ENCODE results near the gene CYP2D6.
"Not testable (repeated sequence)": the region's sequence is repeated elsewhere in the genome, so short reads cannot be mapped to it uniquely, and the experiment has no call there.

Gene CYP2D6

DNA sequence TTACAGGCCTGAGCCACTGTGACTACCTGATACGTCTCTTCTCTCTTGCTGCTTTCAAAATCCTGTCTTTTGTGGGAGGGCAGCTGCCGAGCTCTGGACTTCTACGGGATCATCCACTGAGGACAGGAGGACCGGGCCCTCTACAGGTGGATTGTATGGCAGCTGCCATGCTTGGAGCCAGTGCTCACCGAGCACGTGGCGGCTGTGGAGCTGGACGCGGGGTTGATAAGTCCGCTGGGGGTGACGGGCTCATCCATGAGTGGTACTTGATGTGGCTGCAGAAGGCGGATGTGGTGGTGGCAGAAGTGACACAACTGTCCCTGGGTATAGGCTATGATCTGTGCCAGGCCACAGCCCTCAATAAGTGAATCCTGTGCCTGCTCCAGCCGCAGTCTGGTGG lies 1.8 kb upstream of the CYP2D6 start:
- DNase-seq = no peak

DNA sequence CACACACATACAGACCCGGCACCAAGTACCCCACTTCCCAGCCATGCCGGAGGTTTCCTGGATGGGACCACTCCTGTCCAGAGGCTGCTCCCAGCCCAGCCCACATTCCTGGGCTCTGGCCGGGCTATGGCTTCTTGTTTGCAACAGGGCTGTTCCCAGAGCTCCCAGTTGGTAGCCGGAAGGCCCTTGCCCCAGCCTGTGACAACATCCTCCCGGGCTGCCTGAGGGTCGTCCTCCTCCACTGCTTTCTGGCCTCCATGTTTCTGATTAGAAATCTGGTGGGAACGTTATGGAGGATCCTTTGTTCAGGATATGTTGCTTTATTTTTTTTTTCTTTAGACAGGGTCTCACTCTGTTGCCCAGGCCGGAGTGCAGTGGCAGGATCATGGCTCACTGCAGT lies 952 bp upstream of the CYP2D6 start:
- no peak for DNase-seq

DNA sequence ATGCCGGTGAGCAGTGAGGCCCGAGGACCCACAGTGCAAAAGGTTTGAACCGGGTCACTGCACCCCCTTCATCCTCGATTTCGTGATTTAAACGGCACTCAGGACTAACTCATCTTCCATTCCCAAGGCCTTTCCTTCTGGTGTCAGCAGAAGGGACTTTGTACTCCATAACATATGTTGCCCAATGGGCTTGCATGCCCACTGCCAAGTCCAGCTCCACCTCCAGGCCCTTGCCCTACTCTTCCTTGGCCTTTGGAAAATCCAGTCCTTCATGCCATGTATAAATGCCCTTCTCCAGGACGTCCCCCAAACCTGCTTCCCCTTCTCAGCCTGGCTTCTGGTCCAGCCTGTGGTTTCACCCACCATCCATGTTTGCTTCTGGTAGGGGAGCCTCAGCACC lies 428 bp downstream of the CYP2D6 start:
- not testable (repeated sequence) for DNase-seq

GRCh38 chr22:42128776-42129694 lies 1.6 kb downstream of the CYP2D6 start:
- DNase-seq = peak; percentile 29

GRCh38 chr22:42128007-42128406 lies 2.6 kb downstream of the CYP2D6 start:
- DNase-seq = not testable (repeated sequence)

GRCh38 chr22:42127606-42128005 lies 3.0 kb downstream of the CYP2D6 start:
- no peak for DNase-seq

DNA sequence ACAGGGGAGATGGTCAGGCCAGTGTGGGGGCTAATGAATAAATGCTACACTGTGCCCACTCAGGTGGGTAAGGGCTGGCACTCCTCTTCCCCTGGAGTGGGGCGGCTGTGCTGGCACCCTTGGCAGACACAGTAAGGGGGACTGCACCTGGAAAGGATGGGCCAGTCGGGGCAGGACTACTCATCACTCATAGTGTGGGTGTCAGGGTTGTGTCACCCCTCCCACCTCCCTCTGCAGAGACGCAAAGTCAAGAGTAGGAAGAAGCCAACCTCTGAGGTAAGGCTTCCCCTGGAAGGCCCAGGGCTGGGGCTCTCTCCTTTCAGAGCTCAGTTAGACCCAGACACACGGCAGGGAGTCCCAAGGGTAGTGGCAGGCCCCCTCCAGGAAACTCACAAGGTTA lies 7.1 kb downstream of the CYP2D6 start:
- not testable (repeated sequence) for DNase-seq

GRCh38 chr22:42120231-42121021 lies 10.2 kb downstream of the CYP2D6 start:
- DNase-seq = not testable (repeated sequence)

DNA sequence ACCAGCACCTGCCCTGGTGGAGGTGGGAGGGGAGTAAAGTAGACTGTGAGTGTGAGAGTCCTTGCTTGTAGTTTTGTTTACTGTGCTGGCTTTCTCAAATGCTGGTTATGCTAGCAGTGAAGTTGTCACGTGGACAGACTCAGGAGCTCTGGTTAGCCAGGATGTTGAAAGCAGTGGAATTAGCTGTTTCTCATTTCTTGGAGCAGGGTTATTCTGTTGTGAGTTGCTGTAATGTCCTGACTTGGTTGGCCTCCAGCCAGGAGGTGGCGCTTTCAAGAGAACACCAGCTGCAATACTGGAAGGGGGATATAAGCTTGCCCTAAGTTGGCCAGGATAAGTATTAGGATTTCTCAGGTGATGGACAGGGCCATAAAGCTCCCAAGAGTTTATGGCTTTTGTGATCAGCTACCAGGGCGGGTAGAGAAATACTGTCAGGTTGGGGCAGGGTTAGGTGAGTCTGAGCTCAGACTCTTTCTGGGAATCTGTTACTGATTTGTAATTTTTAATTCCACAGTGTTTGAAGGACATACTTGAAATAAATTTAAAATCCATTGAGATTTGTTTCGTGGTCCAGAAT lies 13.7 kb downstream of the CYP2D6 start:
- DNase-seq = peak; percentile 26

DNA sequence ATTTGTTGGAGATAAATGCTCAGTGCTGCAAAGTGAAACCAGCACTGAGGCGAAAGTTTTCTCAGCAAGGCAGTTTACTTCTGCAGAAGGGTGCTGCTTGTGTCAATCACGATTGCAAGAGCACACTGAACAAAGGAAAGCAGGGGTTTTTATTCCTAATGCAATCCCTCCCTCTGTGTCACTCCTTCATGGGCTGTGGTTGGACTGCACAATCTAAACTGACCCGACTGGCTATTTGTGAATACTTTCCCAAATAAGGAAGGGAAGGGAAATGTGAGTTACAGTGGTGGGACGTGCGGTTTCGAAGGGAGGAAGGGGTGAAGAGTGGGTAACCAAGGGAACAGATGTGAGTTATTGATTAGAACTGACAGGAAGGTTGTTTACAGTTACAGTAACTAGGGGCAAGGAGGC lies 15.2 kb downstream of the CYP2D6 start:
- DNase-seq = not testable (repeated sequence)

- peak; percentile 46 for DNase-seq
Observed at GRCh38 chr22:42114721-42115120, 15.9 kb downstream of the CYP2D6 start.

GRCh38 chr22:42112793-42113192 lies 17.8 kb downstream of the CYP2D6 start:
- peak; percentile 22 for DNase-seq

- DNase-seq = peak; percentile 57
Observed at GRCh38 chr22:42111798-42112197, 18.8 kb downstream of the CYP2D6 start.

- no peak for DNase-seq
Observed at GRCh38 chr22:42108848-42109247, 21.8 kb downstream of the CYP2D6 start.

- DNase-seq = not testable (repeated sequence)
Observed at GRCh38 chr22:42104332-42104860, 26.2 kb downstream of the CYP2D6 start.

GRCh38 chr22:42101199-42101598 lies 29.4 kb downstream of the CYP2D6 start:
- no peak for DNase-seq

- DNase-seq = no peak
Observed at GRCh38 chr22:42091455-42091782, 39.2 kb downstream of the CYP2D6 start.

DNA sequence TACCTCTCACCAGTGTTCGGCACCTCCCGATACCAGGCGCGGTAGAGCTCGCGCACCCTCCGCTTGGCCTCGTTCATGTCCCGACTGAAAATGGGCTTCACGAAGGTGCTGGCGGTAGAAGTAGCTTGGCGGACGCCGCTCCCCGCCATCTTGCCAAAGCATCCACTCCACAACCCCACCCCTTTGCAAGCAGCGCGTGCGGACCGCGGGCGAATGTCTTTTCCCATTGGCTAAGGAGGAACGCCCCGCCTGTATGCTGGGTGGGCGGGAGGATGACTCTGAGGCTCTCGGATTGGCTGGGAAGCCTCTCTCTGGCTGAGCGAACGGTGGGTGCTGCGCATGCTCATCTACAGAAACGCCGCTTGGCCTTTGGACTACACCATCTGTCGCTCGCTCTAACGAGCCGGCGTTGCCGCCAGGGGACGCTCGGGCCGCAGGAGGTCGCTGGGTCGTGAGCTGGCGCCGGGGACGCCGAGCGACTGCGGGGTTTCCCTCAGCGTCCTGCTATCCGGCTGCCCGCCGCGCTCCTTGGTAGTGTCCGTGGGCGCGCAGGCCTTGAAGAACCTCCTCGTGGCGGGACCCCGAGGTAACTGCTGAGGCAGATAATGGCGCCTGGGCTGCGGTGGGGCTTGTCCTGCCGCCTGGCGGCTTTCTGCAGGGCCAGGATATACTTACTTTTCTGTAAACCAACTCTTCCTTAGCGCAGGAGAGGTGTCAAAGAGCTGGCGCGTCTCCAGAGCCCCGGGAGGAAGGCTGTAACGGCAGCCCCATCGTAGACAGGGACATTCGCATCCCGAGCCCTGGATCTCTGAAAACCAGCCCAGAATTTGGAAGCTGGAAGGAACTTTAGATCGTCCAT lies 39.8 kb downstream of the CYP2D6 start, which contains the start of gene NDUFA6:
Gene NDUFA6 (minus strand): TSS at position 177 of the 859 bp plus-strand sequence. CDS start 28 bp downstream, at position 149.
- DNase-seq = peak; percentile 99

- no peak for DNase-seq
Observed at GRCh38 chr22:42086051-42086450, 44.6 kb downstream of the CYP2D6 start.

GRCh38 chr22:42084874-42085273 lies 45.7 kb downstream of the CYP2D6 start:
- no peak for DNase-seq

DNA sequence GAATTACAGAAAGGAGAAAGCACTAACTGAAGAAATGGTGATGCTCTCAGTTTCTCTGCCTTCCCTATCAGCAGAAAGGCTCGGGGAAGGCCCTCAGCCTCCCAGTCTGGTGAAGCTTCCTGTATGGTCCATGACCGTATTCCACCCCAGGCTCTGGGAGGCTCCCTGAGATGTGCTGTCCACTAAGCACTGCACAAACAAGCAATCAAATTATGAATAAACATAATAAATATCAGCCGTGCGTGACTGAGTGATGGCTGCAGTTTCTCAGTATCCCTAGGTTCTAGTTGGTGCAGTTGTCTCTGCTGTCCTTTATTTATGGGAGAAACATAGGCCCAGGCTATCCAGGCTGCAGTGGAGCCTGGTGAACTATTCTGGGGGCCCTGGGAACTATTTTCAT lies 47.5 kb downstream of the CYP2D6 start:
- no peak for DNase-seq

DNA sequence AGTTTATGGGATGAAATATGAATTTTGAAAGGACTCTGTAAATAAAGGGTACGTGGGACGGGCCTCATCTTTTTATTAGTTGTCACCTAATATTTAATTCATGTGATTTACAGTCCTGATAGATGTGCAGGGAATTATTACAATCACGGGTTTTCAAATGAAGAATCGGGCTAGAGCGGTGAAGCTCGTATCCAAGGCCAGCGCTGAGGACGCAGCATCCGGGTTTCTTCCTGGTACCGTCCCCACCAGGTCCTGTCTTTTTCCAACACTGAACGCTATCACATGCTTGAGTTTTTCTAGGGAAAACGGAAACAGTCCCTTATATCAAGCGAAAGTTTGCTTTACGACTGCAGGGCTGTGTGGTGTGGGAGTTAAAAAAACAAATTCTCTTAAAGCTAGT lies 50.3 kb downstream of the CYP2D6 start:
- DNase-seq = peak; percentile 38

All from NCI-H82 (cell line).